Lower leg skin (tissue), 3 donors: ENCODE data around the gene LRFN2.

Experiments used
- CTCF ChIP-seq, 3 donors: fragments of 450-650 bp; IDR thresholded peaks; one replicate each; pipeline ENCODE4 v1.5.1; 2016; ENCODE audit warnings: antibody characterized with exemption in 3 of 3, mild to moderate bottlenecking in 3 of 3, moderate library complexity in 2 of 3
- POLR2A ChIP-seq, 2 donors: fragments of 450-650 bp; IDR thresholded peaks; one replicate each; pipeline ENCODE4 v1.6.1; 2016 to 2017; ENCODE audit warnings: antibody characterized with exemption in 2 of 2, mild to moderate bottlenecking in 1 of 2, moderate library complexity in 1 of 2

- TF ChIP-seq CTCF (IDR thresholded peaks at IDR 0.05), result no peak
- TF ChIP-seq POLR2A (IDR thresholded peaks at IDR 0.05), result no peak
Observed at GRCh38 chr6:40598516-40598915, 11.4 kb upstream of the LRFN2 start.
